H4 (cell line): ENCODE data around the gene NOVA1. TPM values are rescaled to one million over a fixed set of nuclear protein-coding genes. Genes with fewer than 3 reads are reported as not detected.

Source experiments
- DNase-seq: peaks from one replicate; pipeline ENCODE4 v3.0.0-alpha.2; 2015; ENCODE audit warnings: low spot score
- total RNA-seq: library from RNA; depleted of rRNA; stranded (reverse); fragments of >200 nt; shearing (Covaris generic); gene quantifications from 2 replicates; pipeline ENCODE4 v1.2.3, GENCODE V29; 2014

NOVA1 gene
- total RNA-seq, 1 experiment from 2014 or later: 7.2 TPM

DNA sequence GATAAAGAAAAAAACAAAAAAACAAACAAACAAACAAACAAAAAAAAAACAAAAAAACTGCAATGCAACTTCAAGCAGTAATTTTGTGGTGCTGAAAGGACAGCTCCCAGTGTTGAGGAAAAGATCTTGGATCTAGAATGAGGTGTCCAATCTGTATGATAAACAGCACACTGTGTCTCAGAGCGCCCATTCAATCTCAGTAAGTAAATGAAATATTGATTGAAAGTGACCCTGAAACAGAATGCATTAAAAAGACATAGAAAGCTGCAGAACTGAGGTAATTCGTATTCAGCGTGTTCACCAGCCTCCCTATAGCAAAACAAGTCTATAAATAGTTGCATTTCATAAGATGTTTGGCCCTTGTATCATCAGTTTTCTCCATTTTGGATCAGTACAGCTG is 153.0 kb downstream of the NOVA1 start:
- DNase-seq: no peak

- DNase-seq: no peak
Measured at GRCh38 chr14:26443654-26444053, 154.2 kb downstream of the NOVA1 start.

GRCh38 chr14:26429205-26429604 is 168.6 kb downstream of the NOVA1 start:
- no peak for DNase-seq

DNA sequence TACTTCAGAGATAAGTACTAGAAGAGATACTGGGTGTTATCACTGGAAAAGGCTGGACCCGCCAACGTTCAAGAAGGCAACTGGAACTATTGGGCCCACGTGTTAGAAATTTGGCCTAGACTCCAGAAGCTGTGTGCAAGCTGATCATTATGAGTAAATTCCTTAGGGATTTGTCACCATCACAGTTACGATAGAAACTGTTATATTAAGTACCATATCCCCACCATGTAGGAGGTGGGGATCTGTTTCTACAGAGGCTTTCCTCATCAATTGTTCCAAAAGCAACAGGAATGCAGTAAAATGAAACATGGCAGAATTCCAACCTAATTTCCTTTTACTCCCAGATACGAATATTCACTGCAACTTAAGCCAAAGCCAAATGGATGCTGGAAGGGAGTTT is 170.7 kb downstream of the NOVA1 start:
- DNase-seq: no peak

DNA sequence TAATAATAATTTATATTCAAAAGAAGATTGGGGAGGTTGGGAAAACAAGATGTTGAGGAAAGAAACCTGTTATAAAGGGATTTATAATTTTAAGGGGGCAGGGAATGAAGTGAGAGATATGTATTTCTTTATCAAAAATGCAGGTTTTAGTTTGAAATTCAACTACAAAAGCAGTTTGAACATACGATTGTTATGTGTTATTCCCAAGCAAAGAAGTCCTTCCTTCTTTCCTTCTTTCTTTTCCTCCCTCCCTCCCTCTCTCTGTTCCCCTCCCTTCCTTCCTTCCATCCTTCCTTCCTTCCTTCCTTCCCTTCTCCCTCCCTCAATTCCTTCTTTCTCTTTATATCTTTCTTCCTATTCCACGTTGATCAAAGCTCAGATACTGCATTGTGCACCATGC is 173.3 kb downstream of the NOVA1 start:
- DNase-seq: no peak

DNA sequence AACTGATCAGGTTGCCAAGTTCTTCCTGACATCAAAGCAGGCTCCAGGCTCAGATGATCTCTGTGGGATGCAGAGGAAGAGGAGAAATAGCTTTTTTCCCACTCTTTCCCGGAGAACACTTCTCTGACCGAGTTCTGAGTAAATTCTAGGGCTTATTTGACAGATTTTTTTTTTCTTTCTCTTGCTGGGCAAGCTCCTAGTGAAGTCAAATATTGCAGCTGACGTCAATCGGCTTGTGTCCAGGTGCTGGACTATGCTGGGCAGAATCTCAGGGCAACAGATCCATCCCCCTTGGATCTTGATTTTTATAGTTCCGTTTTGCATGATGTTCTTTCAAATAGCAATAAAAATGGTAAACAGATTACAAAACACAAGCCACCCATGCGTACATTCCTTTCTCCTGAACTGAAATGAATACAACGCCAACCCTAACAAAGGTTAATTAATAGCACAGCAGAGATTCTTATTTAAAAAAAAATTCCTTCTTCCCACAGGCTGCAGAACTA is 182.2 kb downstream of the NOVA1 start:
- DNase-seq: no peak

DNA sequence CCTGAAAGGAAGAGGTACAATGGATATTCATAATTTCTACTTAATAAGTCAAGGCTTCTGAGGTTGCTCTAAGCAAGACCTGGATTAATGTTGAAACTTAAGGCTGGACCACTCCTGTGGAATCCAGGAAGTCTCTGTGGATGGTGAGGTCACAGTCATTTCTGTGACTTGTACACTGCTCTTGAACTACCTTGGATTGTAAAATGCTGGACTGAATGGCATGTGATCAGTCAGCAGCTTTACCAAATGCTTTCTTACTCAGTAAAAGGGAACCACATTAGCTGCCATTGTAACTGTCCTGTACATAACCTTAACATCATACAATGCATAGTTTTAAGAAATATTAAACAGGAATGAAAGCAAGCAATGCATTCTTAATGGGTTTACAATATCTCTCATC is 182.9 kb downstream of the NOVA1 start:
- no peak for DNase-seq

DNA sequence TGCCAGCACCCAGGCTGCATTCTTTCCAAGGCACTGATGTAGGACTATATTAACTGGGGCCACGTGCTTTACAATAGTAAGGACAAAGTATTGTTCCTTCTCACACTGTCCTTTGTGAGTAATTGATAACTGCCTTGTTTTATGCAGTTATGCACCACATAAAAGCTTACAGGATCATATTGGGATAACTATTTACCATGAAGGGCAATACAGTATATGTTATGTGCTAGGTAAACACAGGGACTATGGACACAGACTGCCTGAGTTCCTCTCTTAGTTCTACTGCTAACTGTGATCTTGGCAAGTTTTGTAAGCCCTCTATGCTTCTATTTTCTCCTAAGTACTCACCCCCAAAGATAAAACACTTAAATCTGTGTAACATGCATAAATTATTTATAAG is 183.7 kb downstream of the NOVA1 start:
- DNase-seq: no peak

DNA sequence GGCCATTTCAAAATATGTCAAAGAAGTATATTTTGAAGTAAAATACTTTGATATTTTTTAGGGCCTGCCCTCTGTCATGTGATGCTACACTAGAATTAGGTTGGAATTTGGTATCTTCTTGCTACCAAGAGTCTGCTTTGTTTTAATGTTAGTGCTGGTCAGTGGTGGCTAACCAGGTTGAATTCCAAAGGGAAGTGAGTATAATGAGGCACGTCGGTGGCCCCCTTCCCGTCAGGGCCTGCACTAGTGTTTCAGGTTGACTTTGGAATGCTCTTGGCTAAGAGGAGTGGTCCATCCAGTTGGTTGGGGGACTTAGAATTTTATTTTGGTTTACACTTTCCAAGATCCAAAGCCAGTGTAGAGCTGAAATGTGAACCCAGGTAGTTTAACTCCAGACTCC is 185.4 kb downstream of the NOVA1 start:
- no peak for DNase-seq

- no peak for DNase-seq
Measured at GRCh38 chr14:26410189-26410685, 187.6 kb downstream of the NOVA1 start.

DNA sequence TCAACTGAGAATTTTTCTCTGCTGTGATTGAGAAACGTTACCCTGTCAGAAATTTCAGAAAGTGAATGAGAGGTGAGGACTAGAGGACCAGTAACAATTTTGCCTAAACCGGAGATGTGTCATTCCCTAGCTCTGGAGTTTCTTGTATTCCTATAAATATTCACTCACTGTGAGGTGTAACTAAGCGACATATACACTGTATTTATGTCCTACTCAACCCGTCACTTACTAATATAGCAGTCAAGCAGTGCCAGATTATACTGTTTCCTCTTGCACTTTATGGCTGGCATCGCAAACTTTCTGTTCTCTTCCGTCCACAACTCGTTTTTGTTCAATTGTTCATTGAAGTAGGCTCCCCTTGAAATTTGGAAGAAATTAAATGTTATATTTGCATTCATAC is 192.9 kb downstream of the NOVA1 start:
- DNase-seq: no peak

DNA sequence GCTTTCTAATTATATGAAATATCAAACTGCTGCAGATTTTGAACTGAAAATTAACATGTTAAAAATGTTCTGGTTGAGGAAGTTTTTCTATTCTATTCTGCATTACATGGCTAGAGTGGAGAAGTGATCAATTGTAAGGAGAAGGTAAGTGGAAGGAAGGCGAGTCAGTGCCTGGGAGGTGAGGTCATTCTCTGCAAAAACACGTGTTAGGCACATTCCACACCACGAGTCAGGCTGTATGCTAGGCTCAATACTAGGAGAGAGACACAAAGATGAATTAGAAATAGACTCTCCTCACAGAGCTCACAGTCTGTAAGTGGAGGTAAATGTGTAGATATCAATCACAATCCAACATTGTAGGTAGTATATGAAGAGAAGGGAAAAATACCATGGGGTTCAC is 194.1 kb downstream of the NOVA1 start:
- DNase-seq: no peak

DNA sequence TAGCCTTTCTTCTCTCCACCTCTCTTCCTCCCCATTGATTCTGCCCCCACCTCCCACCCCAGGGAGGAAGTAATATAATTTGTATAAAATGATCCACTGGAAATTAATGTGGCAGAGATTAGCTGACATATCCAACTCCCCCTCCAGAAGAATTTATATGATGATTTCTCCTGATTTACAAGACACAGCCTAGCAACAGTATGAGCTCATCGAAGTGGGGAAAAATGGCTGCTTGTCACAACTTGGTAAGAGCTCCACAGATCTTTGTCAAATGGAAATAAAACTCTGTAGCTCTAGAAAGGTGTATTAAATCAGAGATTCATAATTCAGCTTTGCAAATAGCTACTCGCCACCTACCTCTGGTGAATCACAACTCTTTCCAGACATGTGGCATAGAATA is 195.7 kb downstream of the NOVA1 start:
- no peak for DNase-seq

- no peak for DNase-seq
Measured at GRCh38 chr14:26401179-26401968, 196.5 kb downstream of the NOVA1 start.

DNA sequence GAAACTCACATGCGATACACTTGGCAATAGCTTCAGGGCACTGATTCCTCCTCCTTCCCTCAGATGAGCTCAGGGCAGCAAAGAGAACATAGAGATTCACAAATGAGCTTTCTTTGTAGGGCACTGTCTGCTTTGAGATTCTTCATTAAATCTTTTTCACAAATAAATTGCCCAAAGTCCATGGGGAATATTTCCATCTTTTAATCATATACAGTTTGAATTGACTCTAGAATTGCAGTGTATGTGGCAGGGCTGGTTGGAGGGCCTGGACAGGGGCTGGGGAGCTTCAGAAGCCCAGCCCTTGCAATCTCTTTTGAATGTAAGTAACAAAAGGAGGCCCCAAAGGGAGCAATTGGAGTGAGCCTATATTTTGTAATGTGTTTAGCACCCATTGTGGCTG is 197.5 kb downstream of the NOVA1 start:
- DNase-seq: no peak

DNA sequence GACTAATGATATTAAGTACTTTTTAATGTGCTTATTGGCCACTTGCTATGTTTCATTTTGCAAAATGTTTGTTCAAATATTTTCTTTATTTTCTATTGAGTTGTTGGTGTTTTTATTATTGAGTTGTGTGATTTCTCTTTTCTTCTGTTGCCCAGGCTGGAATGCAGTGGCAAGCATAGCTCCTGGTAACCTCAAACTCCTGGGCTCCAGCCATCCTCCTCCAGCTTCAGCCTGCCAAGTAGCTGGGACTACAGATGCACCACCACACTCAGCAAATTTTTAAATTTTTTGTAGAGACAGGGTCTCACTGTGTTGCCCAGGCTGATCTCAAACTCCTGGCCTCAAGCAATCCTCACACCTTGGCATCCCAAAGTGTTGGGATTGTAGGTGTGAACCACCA is 199.2 kb downstream of the NOVA1 start:
- DNase-seq: no peak
